Neutrophil (primary cell): ENCODE measurements around the gene MAST4.

Experiments
- H3K27ac ChIP-seq: fragments of 200-600 bp; sonication (generic); 2 replicates; pipeline ENCODE4 v1.5.1; 2016; ENCODE audit warnings: mild to moderate bottlenecking, moderate library complexity
- H3K27me3 ChIP-seq: fragments of 200-600 bp; sonication (generic); 2 replicates; pipeline ENCODE4 v1.6.0; 2016; ENCODE audit warnings: mild to moderate bottlenecking
- H3K36me3 ChIP-seq: fragments of 200-600 bp; sonication (generic); 2 replicates; pipeline ENCODE4 v1.5.1; 2017
- H3K4me1 ChIP-seq, 2 experiments: fragments of 200-600 bp in 1 of 2; sonication (generic) in 1 of 2; 1 replicate in 1 of 2; 2 replicates in 1 of 2; pipeline versions ENCODE4 v1.5.1 to v1.6.1; 2013 to 2016; ENCODE audit warnings: low read depth in 1 of 2, low read length in 1 of 2, mild to moderate bottlenecking in 1 of 2, moderate library complexity in 1 of 2; ENCODE audit not compliant: control insufficient read depth in 1 of 2, insufficient read depth in 1 of 2
- H3K4me3 ChIP-seq, 2 experiments: fragments of 200-600 bp in 1 of 2; sonication (generic) in 1 of 2; 1 replicate in 1 of 2; 2 replicates in 1 of 2; pipeline ENCODE4 v1.5.1; 2013 to 2016; ENCODE audit warnings: low read depth in 1 of 2, low read length in 1 of 2, mild to moderate bottlenecking in 1 of 2, moderate library complexity in 1 of 2
- H3K9me3 ChIP-seq: fragments of 200-600 bp; sonication (generic); 2 replicates; pipeline ENCODE4 v1.5.1; 2016
- CTCF ChIP-seq: fragments of 200-600 bp; sonication (generic); IDR thresholded peaks from 2 replicates; pipeline ENCODE4 v1.5.1; 2016; ENCODE audit warnings: antibody characterized with exemption

The MAST4 gene

GRCh38 chr5:66603164-66603563 is 7.0 kb downstream of the MAST4 start:
- no peaks in the 10 kb centered on the region for H3K4me1 ChIP-seq
- H3K4me3 ChIP-seq = no peak overlapping the region
- H3K36me3 ChIP-seq = no peaks in the 10 kb centered on the region
- H3K27ac ChIP-seq = no peak overlapping the region
- TF ChIP-seq CTCF = no peak
- H3K27me3 ChIP-seq = peaks cover 87% of the 10 kb centered on the region
- no peaks in the 10 kb centered on the region for H3K9me3 ChIP-seq

GRCh38 chr5:66603881-66604280 is 7.7 kb downstream of the MAST4 start:
- Histone ChIP-seq H3K4me3 (no peak overlapping the region), H3K4me1 (no peaks in the 10 kb centered on the region), H3K9me3 (no peaks in the 10 kb centered on the region), H3K27ac (no peak overlapping the region), H3K36me3 (no peaks in the 10 kb centered on the region), H3K27me3 (peaks cover 80% of the 10 kb centered on the region)
- TF ChIP-seq CTCF = no peak

- H3K9me3 ChIP-seq = no peaks in the 10 kb centered on the region
- no peaks in the 10 kb centered on the region for H3K4me1 ChIP-seq
- no peak overlapping the region for H3K4me3 ChIP-seq
- no peaks in the 10 kb centered on the region for H3K36me3 ChIP-seq
- no peak overlapping the region for H3K27ac ChIP-seq
- TF ChIP-seq CTCF = no peak
- peaks cover 56% of the 10 kb centered on the region for H3K27me3 ChIP-seq
Observed at GRCh38 chr5:66606713-66607112, 10.5 kb downstream of the MAST4 start.

GRCh38 chr5:66608501-66608900 is 12.3 kb downstream of the MAST4 start:
- peaks cover 39% of the 10 kb centered on the region for H3K27me3 ChIP-seq

GRCh38 chr5:66609615-66610014 is 13.4 kb downstream of the MAST4 start:
- H3K4me1 ChIP-seq = no peaks in the 10 kb centered on the region
- no peaks in the 10 kb centered on the region for H3K36me3 ChIP-seq
- no peak overlapping the region for H3K4me3 ChIP-seq
- no peaks in the 10 kb centered on the region for H3K9me3 ChIP-seq
- no peak overlapping the region for H3K27ac ChIP-seq
- TF ChIP-seq CTCF = no peak
- H3K27me3 ChIP-seq = peaks cover 28% of the 10 kb centered on the region

More at GRCh38 chr5:66608501-66608900, 12.3 kb downstream of the MAST4 start:
- TF ChIP-seq CTCF = no peak
- H3K4me1 ChIP-seq = no peaks in the 10 kb centered on the region
- H3K9me3 ChIP-seq = no peaks in the 10 kb centered on the region
- no peak overlapping the region for H3K4me3 ChIP-seq
- no peak overlapping the region for H3K27ac ChIP-seq
- H3K36me3 ChIP-seq = no peaks in the 10 kb centered on the region

GRCh38 chr5:66612226-66612625 is 16.0 kb downstream of the MAST4 start:
- TF ChIP-seq CTCF = no peak
- Histone ChIP-seq H3K36me3 (no peaks in the 10 kb centered on the region), H3K27ac (no peak overlapping the region), H3K4me1 (no peaks in the 10 kb centered on the region), H3K4me3 (no peak overlapping the region), H3K9me3 (no peaks in the 10 kb centered on the region), H3K27me3 (peaks cover 7% of the 10 kb centered on the region)
